GM12874 (cell line): ENCODE results near the gene CDH22.

Experiments
- TF ChIP-seq, protein P1 (sequence below): IDR thresholded peaks from 2 replicates; pipeline ENCODE4 v1.5.1; 2011; ENCODE audit warnings: low read depth, mild to moderate bottlenecking, control low read depth, low read length, moderate library complexity; ENCODE audit not compliant: insufficient read depth

The CDH22 gene

DNA sequence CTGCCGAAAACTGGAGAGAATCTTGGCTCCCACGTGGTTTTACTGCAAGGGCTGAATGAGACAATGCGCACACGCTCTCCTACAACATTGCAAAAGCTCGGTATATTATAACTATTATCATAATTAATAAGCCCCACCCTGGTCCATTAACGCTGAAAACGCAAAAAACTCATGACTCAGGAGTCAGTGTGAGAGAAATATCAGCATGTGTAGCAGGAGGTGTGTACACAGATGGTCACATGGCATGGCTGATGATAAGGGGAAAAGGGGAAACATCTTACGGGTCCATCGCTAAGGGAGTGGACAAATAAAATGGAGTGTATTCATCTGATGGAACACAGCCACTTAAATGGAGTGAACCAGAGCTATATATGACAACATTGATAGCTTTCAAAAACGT lies 29.2 kb downstream of the CDH22 start:
- TF ChIP-seq, protein P1, sequence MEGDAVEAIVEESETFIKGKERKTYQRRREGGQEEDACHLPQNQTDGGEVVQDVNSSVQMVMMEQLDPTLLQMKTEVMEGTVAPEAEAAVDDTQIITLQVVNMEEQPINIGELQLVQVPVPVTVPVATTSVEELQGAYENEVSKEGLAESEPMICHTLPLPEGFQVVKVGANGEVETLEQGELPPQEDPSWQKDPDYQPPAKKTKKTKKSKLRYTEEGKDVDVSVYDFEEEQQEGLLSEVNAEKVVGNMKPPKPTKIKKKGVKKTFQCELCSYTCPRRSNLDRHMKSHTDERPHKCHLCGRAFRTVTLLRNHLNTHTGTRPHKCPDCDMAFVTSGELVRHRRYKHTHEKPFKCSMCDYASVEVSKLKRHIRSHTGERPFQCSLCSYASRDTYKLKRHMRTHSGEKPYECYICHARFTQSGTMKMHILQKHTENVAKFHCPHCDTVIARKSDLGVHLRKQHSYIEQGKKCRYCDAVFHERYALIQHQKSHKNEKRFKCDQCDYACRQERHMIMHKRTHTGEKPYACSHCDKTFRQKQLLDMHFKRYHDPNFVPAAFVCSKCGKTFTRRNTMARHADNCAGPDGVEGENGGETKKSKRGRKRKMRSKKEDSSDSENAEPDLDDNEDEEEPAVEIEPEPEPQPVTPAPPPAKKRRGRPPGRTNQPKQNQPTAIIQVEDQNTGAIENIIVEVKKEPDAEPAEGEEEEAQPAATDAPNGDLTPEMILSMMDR: no peak

DNA sequence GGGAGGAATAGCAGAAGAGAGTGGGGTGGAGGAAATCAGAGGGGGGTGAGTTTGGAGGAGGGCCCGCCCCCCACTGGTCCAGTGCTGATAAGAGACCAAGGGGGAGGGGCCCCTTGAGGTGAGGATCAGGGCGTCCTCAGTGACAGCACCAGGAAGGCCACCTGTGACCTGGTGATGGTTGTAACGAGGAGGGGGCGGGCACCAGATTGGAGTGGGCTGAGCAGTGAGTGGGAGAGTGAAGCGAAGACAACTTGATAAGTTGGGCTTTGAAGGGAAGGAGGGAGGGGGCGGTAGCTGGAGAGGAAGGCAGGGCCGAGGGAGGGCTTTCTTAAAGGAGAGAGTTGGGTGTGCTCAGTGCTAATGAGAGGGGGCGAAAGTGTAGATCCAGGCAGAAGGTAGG lies 30.7 kb downstream of the CDH22 start:
- TF ChIP-seq, protein P1: no peak

DNA sequence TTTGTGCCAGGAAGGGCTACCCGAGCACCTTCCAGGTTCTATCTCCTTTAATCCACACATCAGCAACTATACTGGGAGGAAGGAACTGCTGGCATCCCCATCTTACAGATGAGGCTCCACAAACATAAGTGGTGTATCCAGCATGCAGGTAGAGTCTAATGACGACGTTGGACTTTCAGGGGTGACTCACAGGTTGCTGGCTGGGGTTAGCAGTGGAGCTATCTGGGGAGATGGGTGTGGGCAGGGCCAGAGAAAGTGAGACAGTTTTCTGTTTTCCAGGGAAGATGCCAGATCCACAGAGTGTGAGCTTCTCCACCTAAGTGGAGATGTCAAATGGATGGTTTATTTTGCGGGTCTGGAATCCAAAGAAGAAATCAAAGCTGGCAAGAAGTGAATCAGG lies 31.8 kb downstream of the CDH22 start:
- TF ChIP-seq, protein P1: no peak

DNA sequence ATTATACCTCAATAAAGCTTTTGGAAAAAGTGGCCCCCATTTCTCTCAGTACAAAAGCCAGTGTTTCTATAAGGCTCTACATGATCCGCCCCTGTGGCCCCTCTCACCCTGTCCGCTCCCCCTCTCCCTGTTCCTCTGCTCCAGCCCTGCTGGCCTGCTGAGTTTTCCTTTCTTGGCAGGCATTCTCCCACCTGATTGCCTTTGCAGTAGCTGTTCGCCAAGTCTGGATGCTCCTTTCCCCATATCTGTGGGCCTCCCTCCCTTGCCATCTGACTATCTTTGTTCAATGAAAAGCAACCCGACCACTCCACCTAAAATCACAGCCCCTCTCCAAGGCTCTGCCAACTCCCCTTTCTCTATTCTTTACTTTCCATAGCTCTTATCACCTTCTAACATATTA lies 33.2 kb downstream of the CDH22 start:
- TF ChIP-seq, protein P1: no peak

DNA sequence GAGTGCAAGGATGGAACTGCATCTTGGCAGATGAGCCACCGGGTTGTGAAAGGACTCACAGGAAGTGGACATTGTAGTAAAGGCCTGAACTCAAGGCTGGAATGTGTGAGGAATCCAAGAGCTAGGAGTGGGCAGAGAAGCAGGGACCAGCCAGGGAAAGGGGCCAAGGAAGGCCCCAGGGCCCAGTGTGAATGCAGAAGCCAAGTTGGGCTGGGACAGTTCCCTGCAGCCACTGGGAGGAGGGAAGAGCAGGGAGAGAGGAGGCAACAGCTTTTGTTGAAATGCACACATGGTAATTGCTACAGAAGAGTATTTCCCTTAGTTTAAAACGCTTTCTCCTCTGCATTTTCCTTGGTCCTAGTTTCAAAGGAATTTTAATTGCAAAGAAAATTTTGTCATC lies 34.6 kb downstream of the CDH22 start:
- TF ChIP-seq, protein P1: no peak

DNA sequence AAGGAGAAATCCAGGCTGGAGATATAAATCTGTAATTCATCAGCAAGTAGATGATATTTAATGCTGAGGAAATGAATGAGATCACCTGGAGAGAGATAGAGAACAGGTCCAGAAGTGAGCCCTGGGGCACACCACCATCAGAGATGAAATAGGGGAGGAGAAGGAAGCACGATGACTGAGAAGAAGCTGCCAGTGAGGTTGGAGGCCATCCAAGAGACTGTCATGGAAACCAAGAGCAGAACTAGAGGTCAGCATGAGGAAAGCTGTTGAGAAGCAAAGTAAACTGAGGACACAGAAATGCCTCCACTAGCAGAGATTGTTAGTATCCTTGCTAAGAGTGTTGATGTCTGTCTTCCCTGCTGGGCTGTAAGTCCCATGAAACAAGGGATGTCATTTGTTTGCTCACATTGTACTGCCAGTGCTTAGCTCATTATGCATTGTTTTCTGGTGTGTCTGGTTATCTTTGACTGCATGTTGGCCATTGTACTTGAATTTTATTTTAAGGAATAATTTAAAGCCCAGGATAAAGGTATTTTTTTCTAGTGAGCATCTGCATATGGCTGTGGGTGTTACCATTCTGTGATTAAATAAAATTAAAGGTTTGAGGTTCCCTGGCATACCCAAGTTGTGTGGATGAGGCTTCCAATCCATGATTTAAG lies 35.8 kb downstream of the CDH22 start:
- TF ChIP-seq, protein P1: no peak

DNA sequence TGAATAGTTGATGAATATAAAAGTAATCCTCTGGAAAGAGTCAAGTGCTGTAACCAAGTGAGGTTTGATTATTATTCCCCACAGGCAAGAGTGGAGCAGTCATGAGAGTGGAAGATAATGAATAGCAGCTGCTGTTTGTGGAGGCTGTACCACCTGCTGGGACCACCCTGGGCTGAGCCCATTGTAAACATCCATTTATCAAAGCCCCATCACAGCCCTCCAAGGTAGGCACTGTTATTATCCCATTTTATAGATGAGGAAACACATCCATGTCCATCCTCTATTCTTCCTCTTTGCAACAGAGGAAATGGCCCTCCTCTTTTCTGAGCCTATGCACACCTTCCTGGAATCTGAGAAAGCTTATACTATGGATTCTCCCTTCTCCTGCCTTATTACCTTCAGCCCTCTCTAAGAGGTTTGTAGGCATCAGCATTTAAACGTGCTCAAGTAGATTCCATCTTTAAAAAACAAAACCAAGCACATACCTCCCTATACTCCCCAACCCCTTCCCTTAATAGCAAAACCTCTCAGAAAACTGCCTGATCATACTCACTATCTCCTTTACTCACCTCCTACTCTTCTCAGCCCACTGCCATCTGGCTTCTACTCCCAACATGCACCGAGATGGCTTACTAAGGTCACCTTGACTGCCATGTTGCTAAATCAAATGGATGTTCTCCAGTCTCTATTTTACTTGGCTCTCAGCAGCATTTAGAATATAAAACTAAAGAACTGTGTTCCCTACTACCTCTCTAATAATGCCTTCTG lies 37.1 kb downstream of the CDH22 start:
- TF ChIP-seq, protein P1: no peak
